Measurements from ENCODE around the gene RPIA.

RPIA gene

GRCh38 chr2:88698498-88699233 is 7.2 kb downstream of the RPIA start:
- TF ChIP-seq, protein P1, sequence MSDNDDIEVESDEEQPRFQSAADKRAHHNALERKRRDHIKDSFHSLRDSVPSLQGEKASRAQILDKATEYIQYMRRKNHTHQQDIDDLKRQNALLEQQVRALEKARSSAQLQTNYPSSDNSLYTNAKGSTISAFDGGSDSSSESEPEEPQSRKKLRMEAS (IDR thresholded peaks at IDR 0.05): no peak
- TF ChIP-seq, protein P2, sequence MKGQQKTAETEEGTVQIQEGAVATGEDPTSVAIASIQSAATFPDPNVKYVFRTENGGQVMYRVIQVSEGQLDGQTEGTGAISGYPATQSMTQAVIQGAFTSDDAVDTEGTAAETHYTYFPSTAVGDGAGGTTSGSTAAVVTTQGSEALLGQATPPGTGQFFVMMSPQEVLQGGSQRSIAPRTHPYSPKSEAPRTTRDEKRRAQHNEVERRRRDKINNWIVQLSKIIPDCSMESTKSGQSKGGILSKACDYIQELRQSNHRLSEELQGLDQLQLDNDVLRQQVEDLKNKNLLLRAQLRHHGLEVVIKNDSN (IDR thresholded peaks at IDR 0.05): no peak
- no peak for TF ChIP-seq TAF1 (IDR thresholded peaks at IDR 0.05; ENCODE audit: low read depth)
- no peak for TF ChIP-seq RAD21 (IDR thresholded peaks at IDR 0.05; ENCODE audit: low read depth)
- no peak for TF ChIP-seq TCF12 (IDR thresholded peaks at IDR 0.05; ENCODE audit: low read depth)
- TF ChIP-seq EP300 (IDR thresholded peaks at IDR 0.05; ENCODE audit: borderline replicate concordance): no peak
- no peak for TF ChIP-seq ZBTB7A (IDR thresholded peaks at IDR 0.05; ENCODE audit: low read depth)
- no peak for TF ChIP-seq NFIC (IDR thresholded peaks at IDR 0.05)

DNA sequence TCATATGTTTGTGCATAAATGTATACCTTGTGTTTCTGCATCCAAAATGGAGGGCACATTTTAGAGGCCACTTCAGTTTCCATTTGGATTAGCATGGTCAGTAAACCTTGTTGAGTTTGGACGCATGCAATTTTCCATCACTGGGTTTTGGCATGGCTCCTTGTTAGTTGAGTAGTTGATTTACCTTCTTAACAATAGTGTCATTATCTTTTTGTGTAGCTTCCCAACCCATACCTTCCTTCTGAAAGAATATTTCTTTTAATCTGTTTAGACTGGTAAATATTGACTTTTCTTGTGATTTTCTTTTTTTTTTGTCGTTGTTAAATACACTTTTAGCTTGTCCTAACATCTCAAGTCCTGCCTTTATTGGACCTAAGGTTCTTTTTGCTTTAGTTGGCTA is 15.5 kb downstream of the RPIA start:
- no peak for TF ChIP-seq REST (IDR thresholded peaks at IDR 0.05; ENCODE audit: low read depth)
- TF ChIP-seq TEAD4 (IDR thresholded peaks at IDR 0.05): no peak

GRCh38 chr2:88709181-88709631 is 17.7 kb downstream of the RPIA start:
- TF ChIP-seq CREB1 (IDR thresholded peaks at IDR 0.05; ENCODE audit: low read depth) (no peak), EGR1 (IDR thresholded peaks at IDR 0.05) (no peak), TAF1 (IDR thresholded peaks at IDR 0.05; ENCODE audit: low read depth) (no peak), ZBTB7A (IDR thresholded peaks at IDR 0.05; ENCODE audit: low read depth) (no peak), RAD21 (IDR thresholded peaks at IDR 0.05; ENCODE audit: low read depth) (no peak)
- TF ChIP-seq, protein P1 (IDR thresholded peaks at IDR 0.05): no peak

GRCh38 chr2:88711289-88711688 is 19.8 kb downstream of the RPIA start:
- TF ChIP-seq CEBPB (IDR thresholded peaks at IDR 0.05): no peak
- TF ChIP-seq RAD21 (IDR thresholded peaks at IDR 0.05; ENCODE audit: low read depth): no peak
- no peak for TF ChIP-seq CREB1 (IDR thresholded peaks at IDR 0.05; ENCODE audit: low read depth)
- no peak for TF ChIP-seq TAF1 (IDR thresholded peaks at IDR 0.05; ENCODE audit: low read depth)
- TF ChIP-seq ZBTB7A (IDR thresholded peaks at IDR 0.05; ENCODE audit: low read depth): no peak
- TF ChIP-seq, protein P2 (IDR thresholded peaks at IDR 0.05): no peak
- TF ChIP-seq EP300 (IDR thresholded peaks at IDR 0.05; ENCODE audit: borderline replicate concordance): no peak
- TF ChIP-seq YY1 (IDR thresholded peaks at IDR 0.05; ENCODE audit: low read depth): no peak
- no peak for TF ChIP-seq EGR1 (IDR thresholded peaks at IDR 0.05)
- no peak for TF ChIP-seq FOXM1 (IDR thresholded peaks at IDR 0.05; ENCODE audit: borderline replicate concordance, low read depth)
- no peak for TF ChIP-seq REST (IDR thresholded peaks at IDR 0.05; ENCODE audit: low read depth)
- TF ChIP-seq NFIC (IDR thresholded peaks at IDR 0.05): no peak
- TF ChIP-seq TEAD4 (IDR thresholded peaks at IDR 0.05): no peak
- TF ChIP-seq, protein P1 (IDR thresholded peaks at IDR 0.05): no peak
- TF ChIP-seq TCF12 (IDR thresholded peaks at IDR 0.05; ENCODE audit: low read depth): no peak

- TF ChIP-seq NFIC (IDR thresholded peaks at IDR 0.05) (no peak), YY1 (IDR thresholded peaks at IDR 0.05; ENCODE audit: low read depth) (no peak), REST (IDR thresholded peaks at IDR 0.05; ENCODE audit: low read depth) (no peak), EGR1 (IDR thresholded peaks at IDR 0.05) (no peak), FOXM1 (IDR thresholded peaks at IDR 0.05; ENCODE audit: borderline replicate concordance, low read depth) (no peak)
- TF ChIP-seq, protein P2 (IDR thresholded peaks at IDR 0.05): no peak
Measured at GRCh38 chr2:88711897-88712296, 20.4 kb downstream of the RPIA start.
